ENCODE data around the gene GPRIN2.
A peak's percentile ranks its signal among the peaks of the same experiment; 100 is the strongest.
"Not testable (repeated sequence)": the region's sequence is repeated elsewhere in the genome, so short reads cannot be mapped to it uniquely, and the experiment has no call there.

The GPRIN2 gene

DNA sequence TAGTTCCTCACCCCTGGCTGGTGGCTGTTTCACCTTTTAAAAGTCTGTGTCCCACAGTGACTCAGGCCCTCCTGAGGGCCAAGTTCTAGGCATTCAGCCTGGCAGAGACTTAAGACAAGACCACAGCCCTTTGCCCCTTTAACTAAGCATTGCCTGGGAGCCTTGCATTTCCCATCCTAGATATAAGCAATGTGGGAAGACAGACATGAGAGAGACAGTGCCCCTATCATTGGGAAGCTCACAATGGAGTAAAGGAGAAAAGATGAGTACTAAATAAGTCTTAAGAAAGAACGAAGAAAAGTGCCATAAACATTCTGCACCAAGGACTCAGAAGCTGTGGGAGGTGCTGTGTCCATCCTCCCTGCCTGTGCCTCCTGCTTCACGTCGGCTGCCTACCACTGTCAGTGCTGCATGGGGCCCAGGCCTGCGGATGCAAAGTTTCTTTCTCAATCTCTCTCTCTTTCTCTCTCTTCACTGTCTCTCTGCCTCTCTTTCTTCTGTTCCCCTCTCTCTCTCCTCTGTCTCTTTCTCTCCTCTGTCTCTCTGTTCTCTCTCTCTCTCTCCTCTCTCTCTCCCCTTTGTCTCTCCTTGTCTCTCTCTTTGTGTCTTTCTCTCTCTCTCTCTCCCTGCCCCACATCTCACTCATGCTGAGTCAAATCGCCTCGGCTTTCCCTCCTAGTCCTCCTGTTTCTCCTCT lies 21.5 kb downstream of the GPRIN2 start:
- DNase-seq, result no peak

DNA sequence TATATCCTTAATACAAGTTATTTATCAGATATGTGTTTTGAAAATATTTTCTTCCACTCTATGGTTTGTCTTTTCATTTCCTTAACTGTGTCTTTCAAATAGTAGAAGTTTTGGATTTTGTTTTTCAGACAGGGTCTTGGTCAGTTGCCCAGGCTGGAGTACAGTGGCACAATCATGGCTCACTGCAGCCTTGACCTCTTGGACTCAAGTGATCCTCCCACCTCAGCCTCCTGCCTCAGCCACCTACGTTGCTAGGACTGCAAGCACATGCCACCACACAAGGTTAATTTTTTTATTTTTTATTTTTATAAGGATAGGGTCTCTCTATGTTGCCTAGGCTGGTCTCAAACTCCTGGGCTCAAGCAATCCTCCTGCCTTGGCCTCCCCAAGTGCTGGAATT lies 24.2 kb downstream of the GPRIN2 start:
- not testable (repeated sequence) for DNase-seq

DNA sequence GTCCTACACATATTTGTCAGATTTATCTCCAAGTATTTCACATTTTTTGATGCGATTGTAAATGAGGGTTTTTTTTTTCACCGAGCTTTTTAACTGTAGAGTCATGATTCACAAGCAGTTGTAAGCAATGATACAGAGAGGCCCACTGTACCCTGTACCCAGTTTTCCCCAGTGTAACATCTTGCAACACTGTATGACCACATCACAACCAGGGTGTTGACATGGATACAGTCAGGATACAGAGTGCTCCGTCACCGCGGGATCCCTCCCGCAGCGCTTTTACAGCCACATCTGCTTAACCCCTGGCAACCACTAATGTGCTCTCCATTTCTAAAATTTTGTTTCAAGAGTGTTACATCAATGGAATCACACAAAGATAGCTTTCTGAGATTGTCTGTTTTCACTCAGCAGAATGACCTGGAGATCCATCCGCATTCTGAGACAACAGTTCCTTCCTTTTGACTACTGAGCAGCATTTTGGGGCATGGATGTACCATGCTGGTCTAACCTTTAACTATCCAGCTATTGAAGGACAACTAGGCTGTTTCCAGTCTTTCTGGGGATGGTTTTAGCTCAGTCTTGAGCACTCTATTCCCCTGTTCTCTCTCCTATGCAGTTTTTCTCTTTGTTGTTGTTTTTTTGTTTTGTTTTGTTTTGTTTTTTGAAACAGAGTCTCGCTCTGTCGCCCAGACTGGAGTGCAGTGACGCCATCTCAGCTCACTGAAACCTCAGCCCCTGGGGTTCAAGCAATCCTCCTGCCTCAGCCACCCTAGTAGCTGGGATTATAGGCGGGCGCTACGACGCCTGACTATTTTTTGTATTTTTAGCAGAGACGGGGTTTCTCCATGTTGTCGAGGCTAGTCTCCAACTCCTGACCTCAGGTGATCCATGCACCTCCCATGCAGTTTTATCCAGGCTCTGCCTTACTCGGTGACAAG lies 25.9 kb downstream of the GPRIN2 start:
- DNase-seq, result no peak

DNA sequence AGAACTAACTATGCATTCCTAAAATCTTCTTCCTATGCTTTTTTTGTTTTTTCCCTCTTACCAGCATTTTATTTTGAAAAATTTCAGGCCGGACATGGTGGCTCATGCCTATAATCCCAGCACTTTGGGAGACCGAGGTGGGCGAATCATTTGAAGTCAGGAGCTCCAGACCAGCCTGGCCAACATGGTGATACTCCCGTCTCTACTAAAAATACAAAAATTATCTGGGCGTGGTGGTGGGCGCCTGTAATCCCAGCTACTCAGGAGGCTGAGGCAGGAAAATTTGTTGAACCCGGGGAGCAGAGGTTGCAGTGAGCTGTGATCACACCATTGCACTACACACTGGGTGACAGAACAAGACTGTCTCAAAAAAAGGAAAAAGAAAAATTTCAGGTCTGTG lies 26.7 kb downstream of the GPRIN2 start:
- DNase-seq, result not testable (repeated sequence)

DNA sequence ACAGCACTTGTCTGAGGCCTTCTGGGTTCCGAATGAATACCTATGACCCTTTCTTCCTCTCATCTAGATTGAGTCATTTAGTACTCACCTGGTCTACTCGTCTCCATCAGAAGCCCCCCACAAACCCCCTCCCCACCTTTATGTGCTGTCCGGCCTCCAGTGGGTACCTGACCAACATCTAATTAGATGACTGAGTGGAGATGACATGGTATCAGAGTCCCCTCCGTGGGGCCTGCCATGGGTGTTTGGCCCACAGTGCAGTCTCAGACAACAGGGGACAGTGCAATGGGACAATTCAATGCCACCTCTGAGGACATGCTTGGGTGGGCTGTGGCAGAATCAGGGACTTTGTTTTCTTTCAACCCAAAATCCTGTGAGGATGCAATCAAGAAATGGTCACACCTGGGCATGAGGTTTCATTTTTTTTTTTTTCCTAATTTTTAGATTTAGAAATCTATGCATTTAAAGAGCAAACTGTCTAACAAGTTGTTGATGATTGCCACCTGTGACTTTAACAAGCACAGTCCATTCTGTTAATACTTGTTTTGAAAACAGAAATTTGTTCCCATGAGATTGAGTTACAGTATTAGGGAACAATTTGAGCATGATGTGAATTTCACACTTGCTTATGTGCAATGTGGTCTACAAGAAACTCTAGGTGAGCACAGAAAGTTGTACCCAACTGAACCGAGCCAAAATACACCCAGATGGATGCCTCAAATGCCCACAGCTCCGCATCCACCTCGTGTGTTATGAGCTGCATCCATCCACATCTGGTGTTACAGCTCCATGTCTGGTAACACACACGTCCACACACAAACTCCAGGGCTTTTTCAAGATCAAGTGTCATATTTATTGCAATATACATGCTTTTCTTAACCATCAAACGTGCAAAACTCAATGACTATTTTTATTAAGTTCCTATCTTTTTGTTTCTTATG lies 27.5 kb downstream of the GPRIN2 start:
- no peak for DNase-seq

DNA sequence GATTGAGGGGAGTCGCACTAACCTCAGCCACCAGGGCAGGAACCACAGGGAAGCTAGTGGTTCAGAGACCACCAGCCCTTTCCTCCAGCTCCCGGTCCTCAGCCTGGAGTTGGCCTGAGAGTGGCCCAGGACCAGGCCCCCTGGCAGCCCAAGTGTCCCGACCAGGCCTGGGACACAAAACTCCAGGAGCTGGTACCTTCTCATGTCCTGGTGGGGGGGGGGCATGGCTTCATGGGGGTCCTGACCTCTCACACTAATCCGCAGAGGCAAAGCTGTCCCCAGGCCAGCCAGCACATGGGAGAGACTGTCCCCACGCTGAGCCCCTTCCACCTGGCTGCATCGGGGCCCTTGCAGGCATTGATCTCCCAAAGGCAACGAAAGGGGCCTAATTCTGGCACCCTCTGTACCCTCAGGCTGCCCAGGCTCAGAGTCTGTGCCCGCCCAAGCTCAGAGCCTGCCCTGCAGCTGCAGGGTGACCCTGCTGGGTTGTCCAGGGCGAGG lies 28.2 kb downstream of the GPRIN2 start:
- no peak for DNase-seq

DNA sequence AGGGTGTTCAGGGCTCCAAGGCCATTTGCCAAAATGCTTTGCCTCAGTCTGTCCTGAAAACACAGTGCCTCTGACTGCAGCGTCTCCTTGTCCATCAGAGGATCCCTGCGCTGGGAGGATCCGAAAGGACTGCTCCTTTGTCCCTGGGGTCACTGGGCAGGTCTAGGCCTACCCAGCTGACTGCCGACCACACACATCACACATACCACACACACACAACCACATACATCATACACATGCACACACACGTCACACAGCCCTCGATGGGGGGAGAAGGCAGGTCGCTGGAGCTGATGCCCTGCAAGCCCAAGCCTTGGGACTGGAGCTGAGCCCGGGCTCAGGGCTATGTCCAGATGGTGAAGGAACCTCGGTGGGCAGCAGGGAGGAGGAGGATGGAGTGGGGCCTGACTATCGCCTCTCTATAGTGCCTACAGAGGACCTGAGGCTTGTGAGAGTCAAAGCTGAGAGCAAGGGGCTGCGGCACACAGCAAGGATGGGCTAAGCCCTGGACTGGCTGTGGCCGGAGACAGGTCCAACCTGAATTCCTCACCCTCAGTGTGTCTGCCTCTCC lies 29.1 kb downstream of the GPRIN2 start:
- no peak for DNase-seq

DNA sequence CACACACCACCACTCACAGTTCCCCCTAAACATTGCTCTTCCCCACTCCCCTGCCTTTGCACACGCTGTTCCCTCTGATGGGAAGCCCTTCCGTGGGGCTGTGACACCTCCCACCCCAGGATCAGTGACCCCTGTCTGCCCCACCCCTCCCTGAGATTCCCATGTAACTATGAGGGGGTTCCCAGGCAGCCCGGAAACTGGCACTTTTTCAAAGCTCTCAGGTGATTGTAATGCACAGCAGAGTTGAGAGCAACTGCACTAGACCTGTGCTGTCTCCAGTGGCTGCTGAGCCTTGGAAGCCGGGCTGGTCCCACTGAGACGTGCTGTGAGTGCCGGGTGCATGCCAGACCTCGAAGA lies 29.8 kb downstream of the GPRIN2 start:
- no peak for DNase-seq

DNA sequence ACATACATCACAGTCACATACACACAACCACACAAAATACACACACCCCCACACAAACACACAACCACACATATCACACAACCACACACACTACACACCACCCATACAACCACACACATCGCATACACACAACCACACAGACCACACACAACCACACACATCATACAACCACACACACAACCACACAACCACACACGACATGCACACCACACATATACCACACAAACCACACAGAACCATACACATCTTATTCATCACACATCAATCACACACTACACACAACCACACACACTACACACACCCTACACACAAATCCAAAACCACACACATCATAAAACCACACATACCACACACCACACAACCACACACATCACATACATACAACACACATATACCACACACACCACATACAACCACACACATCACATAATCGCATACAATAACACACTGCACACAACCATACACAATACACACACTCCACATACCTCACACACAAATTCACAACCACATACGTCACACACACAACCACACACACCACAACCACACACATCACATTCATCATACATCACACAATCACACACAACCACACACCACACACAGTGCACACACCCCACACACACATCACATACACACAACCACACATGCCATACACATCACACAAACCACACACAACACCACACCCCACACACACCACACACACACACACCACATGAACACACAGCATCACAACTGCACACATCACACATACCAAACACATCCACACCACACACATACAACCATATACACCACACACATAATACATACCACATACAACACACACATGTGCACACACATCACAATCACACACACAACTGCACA lies 30.4 kb downstream of the GPRIN2 start:
- no peak for DNase-seq

DNA sequence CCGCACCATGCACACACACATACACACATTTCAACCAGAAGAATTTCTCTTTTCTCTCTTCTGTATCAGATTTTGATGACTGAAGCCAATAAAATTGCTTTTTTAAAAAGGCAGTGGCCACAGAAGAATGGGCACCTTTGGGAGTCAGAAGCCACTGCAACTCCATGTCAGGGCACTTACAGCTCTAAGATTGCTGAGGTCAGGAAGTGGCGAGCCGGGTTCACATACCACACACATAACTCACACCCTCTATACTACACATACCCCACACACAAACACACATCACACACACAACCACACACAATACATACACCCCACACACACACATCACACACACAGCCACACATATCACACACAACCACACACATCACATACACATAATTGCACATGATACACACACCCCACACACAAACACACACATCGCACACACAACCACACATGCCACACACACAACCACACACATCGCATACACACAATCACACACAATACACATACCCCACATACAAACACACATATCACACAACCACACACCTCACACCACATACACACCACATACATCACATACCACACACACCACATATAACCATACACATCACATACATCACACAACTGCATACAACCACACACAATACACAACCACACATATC lies 31.2 kb downstream of the GPRIN2 start:
- peak; percentile 71 for DNase-seq

DNA sequence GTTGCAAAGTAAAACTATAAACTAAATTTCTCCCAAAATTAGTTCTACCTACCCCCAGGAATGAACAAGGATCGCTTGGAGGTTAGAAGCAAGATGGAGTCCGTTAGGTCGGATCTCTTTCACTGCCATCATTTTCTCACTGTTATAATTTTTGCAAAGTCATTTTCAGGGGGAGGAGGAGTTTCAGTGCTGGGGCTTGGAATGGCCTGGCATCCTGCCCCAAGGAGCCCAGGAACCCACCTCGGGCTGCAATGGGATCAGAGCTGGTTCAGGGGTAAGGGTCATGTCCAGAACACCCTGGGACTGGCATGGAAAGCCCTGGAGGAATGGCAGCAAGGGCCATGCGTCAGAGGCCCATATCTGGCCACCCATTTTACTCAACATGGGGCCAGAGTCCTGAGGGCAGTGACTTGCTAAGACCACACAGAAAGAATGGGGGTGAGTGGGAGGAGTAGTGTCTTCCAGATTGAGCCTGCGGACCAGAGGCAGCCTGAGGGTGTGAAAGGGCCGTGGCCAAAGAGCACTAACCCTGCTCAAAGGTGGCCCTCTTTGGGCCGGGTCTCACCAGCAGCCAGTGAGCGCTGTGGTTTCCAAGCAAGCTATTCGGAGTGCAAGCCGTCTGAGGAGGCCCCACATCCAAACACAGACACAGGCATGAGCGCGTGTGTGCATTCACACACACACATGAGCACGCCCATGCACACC lies 31.8 kb downstream of the GPRIN2 start:
- peak; percentile 78 for DNase-seq

DNA sequence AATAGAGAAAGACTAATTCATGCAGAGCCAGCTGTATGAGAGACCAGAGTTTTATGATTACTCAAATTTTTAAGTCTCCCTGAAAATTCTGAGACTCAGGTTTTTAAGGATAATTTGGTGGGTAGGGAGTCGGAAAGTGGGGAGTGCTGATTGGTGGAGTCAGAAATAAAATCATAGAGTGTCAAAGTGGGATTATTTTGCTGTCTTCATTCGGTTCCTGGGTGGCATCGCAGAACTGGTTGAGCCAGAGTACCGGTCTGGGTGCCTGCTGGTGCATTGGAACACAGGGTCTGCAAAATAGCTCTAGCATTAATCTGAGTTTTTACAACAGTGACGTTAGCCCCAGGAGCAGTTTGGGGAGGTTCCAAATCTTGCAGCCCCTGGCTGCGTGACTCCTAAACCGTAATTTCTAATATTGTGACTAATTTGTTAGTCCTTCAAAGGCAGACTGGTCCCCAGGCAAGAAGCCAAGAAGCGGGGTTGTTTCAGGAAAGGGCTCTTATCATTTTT lies 32.4 kb downstream of the GPRIN2 start:
- DNase-seq, result no peak

DNA sequence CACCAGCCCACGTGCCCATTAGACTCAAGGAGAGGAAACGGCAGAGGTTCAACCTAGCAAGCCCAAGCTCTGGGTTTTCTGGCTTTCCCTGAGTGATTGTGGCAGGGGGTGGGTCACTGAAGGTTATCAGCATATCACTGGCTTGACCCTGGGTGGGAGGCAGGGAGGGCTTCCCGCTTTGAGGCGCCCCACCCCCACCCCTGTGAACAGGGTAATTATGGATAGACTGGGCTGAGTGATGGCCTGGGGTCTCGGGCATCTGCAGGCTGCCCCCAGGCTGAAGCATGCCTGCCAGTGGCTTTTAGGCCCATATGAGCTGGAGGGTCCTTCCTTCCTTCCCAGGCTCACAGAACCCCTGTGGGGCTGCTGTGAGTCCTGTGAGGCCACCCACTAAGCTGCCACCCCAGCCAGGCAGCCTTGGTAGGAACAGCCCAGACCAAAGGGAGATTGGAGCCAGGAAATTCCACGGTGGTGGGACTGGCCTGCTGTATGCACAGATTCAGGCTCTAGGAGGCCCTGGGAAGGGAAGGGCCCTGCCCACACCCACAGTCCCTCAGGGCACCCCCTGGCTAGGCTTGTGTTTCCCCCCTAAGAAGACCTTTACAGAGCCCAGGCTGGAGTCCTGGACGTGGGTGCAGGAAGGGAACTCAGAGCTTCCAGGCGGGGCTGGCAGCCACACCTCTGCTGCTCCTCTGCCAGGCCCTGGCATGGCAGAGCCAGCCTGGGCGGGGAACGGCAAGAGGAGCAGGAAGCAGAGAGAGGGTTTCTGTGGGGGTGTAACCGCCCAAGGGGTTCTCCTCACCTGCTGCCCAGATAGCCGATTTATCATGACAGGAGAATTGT lies 33.1 kb downstream of the GPRIN2 start:
- peak; percentile 80 for DNase-seq

DNA sequence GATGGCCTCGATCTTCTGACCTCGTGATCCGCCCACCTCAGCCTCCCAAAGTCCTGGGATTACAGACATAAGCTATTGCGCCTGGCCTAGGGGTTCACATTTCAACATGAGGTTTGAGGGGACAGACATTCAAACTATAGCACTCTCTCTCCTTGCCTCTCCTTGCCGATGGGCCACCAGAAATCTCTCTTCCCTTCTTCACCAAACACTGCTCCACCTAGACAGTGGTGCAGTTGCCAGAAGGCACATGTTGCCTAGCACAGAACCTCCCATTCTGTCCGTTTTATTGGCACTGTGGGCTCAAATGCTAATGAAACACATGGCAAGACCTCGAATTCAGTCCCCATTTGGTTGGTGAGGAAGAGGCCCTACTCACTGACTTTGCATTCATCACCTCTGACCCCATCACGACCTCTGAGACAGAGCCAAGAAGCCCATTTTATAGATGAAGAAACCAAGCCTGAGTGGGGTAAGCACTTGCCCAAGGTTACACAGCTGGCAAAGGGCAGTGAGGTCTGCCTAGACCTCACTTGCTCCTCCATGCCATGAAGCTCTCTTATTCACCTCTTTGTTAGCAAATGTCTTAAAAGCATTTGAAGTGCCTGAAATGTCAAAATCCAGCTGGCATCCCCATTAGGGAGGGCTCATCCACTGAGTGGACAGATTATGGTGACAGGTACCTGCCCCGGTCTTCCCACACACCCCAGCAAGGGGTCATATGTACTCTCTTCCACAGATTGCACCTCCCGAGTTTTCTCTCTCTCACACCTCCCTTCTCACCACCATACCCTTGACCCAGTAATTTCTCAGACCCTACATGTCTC lies 34.0 kb downstream of the GPRIN2 start:
- DNase-seq, result no peak

DNA sequence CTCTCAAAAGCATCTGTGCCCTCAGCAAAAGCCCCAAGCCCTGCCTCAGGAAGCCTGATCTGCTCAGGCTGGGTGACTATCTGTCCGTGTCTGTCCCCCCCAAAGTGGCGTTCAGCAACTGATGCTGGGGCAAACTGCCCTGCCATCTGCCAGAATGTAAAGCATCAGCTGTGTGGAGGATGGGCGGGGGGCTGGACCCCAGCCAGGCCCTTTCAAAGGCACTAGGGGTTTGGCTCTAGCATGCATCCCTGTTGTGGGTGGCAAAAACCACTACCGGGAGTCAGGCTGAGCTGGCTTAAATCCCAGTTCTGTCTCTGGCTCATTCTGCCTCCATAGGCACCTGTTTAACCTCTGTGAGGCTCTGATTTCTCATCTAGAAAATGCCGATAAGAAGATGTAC lies 35.5 kb downstream of the GPRIN2 start:
- peak; percentile 52 for DNase-seq

DNA sequence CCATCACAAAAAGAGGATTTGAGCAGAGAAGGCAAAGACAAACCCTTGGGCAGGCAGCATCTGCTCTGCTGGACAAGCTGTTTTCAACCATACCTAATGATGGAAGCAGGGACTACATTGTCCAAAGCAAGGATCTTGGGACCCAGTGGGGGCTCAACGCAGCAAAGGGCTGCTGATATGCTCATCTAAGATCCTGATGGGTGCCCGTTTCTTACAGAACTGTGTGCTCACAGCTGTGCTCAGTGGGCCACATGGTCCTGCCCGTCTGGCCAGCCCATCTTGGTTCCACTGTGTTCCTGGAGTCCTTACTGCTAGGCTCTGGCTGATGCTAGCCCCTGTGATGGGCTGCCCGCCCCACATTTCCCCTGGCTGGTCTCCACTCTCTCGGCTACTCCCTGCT lies 36.1 kb downstream of the GPRIN2 start:
- peak; percentile 52 for DNase-seq

DNA sequence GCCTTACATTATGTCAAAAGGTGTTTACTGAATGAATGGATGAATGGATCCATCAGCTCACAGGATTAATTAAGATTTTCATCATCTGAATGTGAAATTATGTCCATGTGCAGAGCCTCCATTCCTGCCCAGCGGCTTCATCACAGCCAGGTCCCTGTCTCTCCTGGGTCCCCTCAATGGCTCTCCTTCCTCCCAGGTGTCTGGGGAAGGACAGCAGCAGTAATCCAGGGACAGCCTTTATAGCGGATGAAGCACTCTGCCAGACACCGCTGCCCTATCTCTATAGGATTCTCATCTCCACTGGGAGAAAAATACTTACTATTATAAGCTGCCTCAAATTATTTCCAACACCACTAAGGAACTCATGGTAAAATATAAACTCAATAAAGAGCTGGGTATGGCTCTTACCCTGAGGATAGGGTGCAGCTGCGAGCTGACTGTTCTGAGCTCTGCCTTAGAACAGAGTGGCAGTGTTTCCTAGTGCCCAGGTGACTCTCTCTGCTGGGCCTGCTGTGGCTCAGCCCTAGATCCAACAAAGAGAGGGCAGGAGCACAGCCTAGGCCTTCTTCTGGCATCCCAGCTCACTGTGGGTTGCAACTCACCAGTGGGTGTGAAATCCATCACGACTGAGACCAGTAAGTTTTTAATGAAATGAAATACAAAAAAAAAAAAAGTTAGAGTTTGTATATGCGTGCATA lies 38.3 kb downstream of the GPRIN2 start:
- peak; percentile 39 for DNase-seq

DNA sequence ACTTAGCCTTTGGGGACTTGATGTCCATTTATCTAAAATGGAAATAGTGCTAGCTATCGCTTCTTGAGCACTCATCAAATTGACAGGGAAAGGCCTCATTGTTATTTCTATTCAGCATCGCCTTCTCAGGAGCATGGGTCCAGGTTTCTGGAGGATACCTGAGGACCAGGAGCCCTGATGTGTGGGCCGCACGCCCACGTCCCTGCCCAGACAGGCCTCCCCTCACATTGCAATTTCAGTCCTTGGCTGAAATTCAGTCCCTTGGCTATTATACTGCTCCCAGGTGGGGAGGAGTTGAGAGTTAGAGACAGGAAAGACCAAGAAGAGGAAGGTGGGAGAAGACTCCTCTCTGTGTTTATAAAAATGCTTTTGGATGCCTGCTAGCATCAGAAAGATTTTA lies 38.9 kb downstream of the GPRIN2 start:
- DNase-seq, result peak; percentile 42

Measured in islet precursor cell (in vitro differentiated cells).